Activated CD8-positive, alpha-beta memory T cell treated with anti-CD3 and anti-CD28 coated beads, Interleukin-2, amount 10 ng/mL, durations not matched to agents 7 days and 5 days (primary cell): Measurements from ENCODE around the gene CSNK1A1. TPM values are rescaled to one million over a fixed set of nuclear protein-coding genes. Genes with fewer than 3 reads are reported as not detected.
"Not testable (repeated sequence)": the region's sequence is repeated elsewhere in the genome, so short reads cannot be mapped to it uniquely, and the experiment has no call there.

Experiments
- ATAC-seq: fragments of 150-1000 bp; cut with Tn5 transposase; one replicate; pipeline ENCODE4 v1.10.0; 2021; ENCODE audit warnings: moderate library complexity
- CTCF ChIA-PET: fragments of 350-600 bp; sonication (Branson Sonifier 250); formaldehyde crosslinking; loops from one replicate; lab custom pipeline; 2021; ENCODE audit warnings: antibody characterized with exemption; lab: Charles Lee
- DNase-seq: peaks from one replicate; pipeline ENCODE4 v3.0.0-alpha.2; 2020
- H3K27ac Mint-ChIP-seq: one replicate; pipeline ENCODE4 v1.8.0; 2021; ENCODE audit warnings: mild to moderate bottlenecking, mixed read lengths
- H3K27me3 Mint-ChIP-seq: one replicate; pipeline ENCODE4 v1.8.0; 2021; ENCODE audit warnings: mixed read lengths
- H3K36me3 Mint-ChIP-seq: one replicate; pipeline ENCODE4 v1.8.0; 2021; ENCODE audit warnings: mild to moderate bottlenecking, mixed read lengths
- H3K4me1 Mint-ChIP-seq: one replicate; pipeline ENCODE4 v1.8.0; 2021; ENCODE audit warnings: mixed read lengths
- H3K4me3 Mint-ChIP-seq: one replicate; pipeline ENCODE4 v1.8.0; 2021; ENCODE audit warnings: mild to moderate bottlenecking, moderate library complexity, mixed read lengths
- H3K9me3 Mint-ChIP-seq: one replicate; pipeline ENCODE4 v1.8.0; 2022; ENCODE audit warnings: low read depth, mixed read lengths
- total RNA-seq, 2 experiments: library from RNA; stranded (reverse); gene quantifications; one replicate each; pipeline ENCODE4 v1.2.3, GENCODE V29; 2021

Gene CSNK1A1
- 100 to 1,000 TPM; 193 to 204 TPM for total RNA-seq

DNA sequence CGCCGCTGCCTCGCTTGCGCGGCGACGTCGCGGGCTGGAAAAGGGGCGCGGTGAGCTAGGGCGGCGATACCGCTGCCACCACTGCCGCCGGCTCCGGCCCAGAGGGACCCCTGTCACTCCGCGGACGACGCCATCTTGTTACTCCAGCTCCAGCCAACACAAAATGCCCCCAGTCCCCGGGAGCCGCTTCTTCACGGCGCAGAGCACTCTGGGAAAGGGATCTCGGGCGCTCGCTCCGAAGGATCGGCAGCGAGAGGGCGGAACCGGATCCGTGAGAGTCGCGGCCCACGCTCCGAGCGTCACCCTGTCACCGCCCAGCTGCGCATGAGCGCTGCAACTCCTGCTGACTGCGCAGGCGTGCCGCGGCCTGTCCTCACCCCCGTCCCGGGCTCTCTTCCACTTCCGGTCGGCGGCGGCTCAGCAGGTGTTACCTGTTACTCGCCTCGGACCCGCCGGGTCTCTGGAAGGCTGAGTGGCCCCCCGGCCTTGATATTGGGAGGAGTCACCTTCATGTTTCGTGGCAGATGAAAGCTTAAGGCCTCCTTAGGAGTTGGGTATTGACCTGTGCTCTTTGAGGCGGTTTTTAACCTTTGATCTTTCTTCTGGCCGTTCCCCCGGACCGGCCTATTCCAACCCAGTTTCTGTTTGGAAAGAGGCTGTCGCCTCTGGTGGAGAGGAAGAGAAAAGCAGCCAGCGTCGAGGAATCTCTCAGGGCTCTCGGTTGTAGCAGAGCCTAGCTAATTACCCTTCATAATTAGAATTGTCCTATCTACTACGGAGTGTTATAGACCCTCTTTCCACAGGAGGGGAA is at the start of gene CSNK1A1:
CSNK1A1 (minus strand) TSS at position 213 of the 811 bp plus-strand sequence. CDS start 475 bp downstream, outside the sequence.
- ATAC-seq (peak; percentile 94), DNase-seq (peak; percentile 99)
- Mint-ChIP-seq H3K4me1 (peaks cover 27% of the 10 kb centered on the region), H3K27ac (peak within 1 kb of the TSS; percentile 98), H3K36me3 (peaks cover 39% of the 10 kb centered on the region), H3K9me3 (no peaks in the 10 kb centered on the region), H3K4me3 (peak within 1 kb of the TSS; percentile 96), H3K27me3 (no peaks in the 10 kb centered on the region)
- CTCF ChIA-PET: interaction anchor here (0.6 to 4.6 kb wide), 20 partner anchors 8 to 232 kb away, joined by 3 to 32 read pairs (median 3); partner anchors contain the start of genes GRPEL2 and PCYOX1L

DNA sequence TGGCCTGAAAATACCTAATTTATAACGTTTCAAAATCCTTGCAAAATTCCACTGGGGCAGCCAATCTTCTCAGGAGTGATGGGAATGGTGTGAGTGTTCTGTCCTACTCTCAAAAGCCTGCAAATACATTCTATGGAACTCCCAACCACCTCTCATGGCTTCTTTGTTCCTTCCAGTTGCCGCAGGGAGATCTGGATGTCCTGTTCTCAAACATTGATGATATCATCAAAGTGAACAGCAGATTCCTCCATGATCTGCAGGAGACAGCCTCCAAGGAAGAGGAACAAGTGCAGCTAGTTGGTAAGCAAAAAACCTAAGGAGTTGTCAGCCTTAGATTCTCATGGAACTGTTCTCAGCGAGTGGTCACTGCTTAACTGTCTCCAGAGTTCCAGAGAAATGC is 49.7 kb upstream of the CSNK1A1 start:
- ATAC-seq: no peak
- Mint-ChIP-seq H3K27ac (no peak overlapping the region), H3K27me3 (peaks cover 7% of the 10 kb centered on the region), H3K4me1 (peaks cover 7% of the 10 kb centered on the region), H3K36me3 (no peaks in the 10 kb centered on the region), H3K4me3 (no peak overlapping the region), H3K9me3 (no peaks in the 10 kb centered on the region)
- DNase-seq: no peak
- CTCF ChIA-PET: interaction anchor here (1.2 to 1.9 kb wide), 2 partner anchors 17 to 34 kb away, joined by 3 to 7 read pairs; no protein-coding TSS in a partner anchor

DNA sequence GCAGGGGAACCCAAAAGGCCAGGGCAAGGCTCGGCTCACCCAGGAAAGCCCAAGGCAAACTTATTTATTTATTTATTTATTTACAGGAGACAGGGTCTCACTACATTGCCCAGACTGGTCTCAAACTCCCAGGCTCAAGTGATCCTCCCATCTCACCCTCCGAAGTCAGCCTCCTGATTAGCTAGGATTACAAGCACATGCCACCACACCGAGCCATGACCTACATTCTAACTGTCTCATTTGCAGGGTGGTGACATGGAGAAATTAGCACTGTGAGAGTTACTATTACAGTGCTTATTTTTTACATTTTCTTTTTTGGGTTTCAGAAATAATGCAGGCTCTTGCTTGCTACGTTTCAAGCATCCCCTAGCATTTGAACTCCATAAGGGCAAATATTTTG is 48.1 kb upstream of the CSNK1A1 start:
- CTCF ChIA-PET: no interaction called here
- Mint-ChIP-seq H3K36me3 (no peaks in the 10 kb centered on the region), H3K27me3 (peaks cover 8% of the 10 kb centered on the region), H3K9me3 (no peaks in the 10 kb centered on the region), H3K27ac (no peak overlapping the region), H3K4me3 (no peak overlapping the region), H3K4me1 (no peaks in the 10 kb centered on the region)
- ATAC-seq (no peak), DNase-seq (no peak)

DNA sequence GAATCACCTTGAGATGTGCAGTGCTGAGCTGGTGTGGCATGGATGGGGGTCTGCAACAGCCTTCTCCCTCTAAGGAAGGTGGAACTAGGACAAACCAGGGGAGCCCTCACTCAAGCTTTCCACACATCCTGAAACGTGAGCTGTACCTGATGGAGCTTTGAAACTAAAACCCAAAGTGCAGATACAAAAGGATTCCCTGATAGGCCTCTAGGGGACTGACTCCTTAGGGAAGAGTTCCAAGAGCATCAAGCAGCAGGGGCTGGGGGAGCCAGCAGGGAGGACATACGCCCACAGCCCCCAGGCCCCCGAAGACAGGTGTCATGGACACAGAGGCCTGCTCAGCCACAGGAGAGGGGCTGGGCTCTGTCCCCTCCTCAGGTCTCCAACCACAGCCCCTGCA is 47.7 kb upstream of the CSNK1A1 start:
- Mint-ChIP-seq H3K36me3 (no peaks in the 10 kb centered on the region), H3K4me1 (no peaks in the 10 kb centered on the region), H3K4me3 (no peak overlapping the region), H3K27ac (no peak overlapping the region), H3K27me3 (peaks cover 12% of the 10 kb centered on the region), H3K9me3 (no peaks in the 10 kb centered on the region)
- CTCF ChIA-PET: no interaction called here
- ATAC-seq (no peak), DNase-seq (no peak)

DNA sequence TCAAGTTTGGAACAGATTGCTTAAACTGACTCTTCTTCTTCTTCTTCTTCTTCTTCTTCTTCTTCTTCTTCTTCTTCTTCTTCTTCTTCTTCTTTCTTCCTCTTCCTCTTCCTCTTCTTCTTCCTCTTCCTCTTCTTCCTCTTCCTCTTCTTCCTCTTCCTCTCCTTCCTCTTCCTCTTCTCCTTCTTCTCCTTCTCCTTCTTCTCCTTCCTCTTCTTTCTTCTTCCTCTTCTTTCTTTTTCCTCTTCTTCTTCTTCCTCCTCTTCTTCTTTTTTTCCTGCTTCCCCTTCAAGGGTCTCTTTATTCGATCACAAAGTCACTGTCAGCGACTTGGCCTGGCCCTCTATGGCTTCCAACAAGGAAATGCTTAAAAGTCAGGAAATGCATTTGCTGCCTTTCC is 47.0 kb upstream of the CSNK1A1 start:
- H3K9me3 Mint-ChIP-seq, H3K4me1 Mint-ChIP-seq, H3K36me3 Mint-ChIP-seq, DNase-seq, H3K27ac Mint-ChIP-seq, ATAC-seq, H3K4me3 Mint-ChIP-seq: not testable (repeated sequence)
- H3K27me3 Mint-ChIP-seq: peaks cover 14% of the 10 kb centered on the region
- CTCF ChIA-PET: interaction anchor here (1.6 kb wide), 1 partner anchor 21 kb away, joined by 3 read pairs; no protein-coding TSS in a partner anchor

DNA sequence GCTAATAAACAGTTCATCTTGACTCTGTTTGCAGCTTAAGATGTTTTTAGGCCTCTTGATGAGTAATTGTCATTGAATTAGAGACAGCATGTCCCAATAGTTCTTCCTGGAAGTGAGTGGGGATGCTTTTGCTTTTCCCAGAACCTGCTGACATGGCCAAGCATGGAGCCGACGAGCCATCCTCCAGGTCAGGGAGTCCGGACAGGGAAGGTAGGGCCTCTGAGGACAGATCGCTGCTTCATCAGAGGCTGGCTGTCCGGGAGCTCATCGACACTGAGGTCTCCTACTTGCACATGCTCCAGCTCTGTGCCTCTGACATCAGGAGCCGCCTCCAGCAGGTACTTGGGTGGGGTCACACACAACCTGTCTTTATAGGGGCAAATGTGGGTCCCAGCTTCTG is 46.4 kb upstream of the CSNK1A1 start:
- no peak for ATAC-seq
- no peak overlapping the region for H3K27ac Mint-ChIP-seq
- no peaks in the 10 kb centered on the region for H3K36me3 Mint-ChIP-seq
- H3K4me3 Mint-ChIP-seq: no peak overlapping the region
- no peak for DNase-seq
- H3K27me3 Mint-ChIP-seq: peaks cover 17% of the 10 kb centered on the region
- no peaks in the 10 kb centered on the region for H3K4me1 Mint-ChIP-seq
- CTCF ChIA-PET: interaction anchor here (0.8 to 1.6 kb wide), 2 partner anchors 22 to 179 kb away, joined by 3 read pairs; no protein-coding TSS in a partner anchor
- H3K9me3 Mint-ChIP-seq: no peaks in the 10 kb centered on the region

DNA sequence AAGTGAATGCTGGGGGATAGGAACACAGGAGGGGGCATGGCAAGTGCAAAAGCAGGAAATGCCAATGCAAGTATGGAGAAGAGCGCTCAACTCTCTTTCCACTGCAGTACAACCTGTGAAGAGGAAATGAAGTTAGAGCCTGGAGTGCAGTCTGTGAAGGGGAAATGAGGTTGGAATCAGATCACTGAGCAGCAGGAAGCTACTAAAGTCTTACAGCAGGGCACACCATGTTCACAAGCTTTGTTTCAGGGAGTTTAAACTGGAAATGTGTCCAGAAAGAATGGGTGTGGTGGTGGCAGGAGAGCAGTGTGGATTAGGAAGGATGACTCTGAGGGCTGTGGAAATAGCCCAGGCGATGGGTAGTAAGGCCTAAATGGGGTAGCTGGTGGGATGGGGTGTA is 45.5 kb upstream of the CSNK1A1 start:
- Mint-ChIP-seq H3K4me1 (no peaks in the 10 kb centered on the region), H3K4me3 (no peak overlapping the region), H3K27ac (no peak overlapping the region), H3K9me3 (no peaks in the 10 kb centered on the region), H3K36me3 (no peaks in the 10 kb centered on the region), H3K27me3 (peaks cover 17% of the 10 kb centered on the region)
- no peak for ATAC-seq
- no peak for DNase-seq
- CTCF ChIA-PET: interaction anchor here (0.8 to 1.6 kb wide), 4 partner anchors 22 to 178 kb away, joined by 3 to 4 read pairs (median 3); no protein-coding TSS in a partner anchor

DNA sequence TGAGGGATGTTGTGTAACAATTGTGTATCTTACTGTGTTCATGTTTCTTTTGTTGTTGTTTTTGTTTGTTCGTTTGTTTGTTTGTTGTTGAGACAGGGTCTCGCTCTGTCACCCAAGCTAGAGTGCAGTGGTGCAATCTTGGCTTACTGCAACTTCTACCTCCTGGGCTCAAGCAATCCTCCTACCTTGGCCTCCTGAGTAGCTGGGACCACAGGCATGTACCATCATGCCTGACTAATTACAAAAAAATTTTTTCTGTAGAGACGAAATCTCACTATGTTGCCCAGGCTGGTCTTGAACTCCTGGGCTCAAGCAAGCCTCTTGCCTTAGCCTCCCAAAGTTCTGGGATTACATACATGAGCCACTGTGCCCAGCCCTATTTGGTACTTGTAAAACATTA is 43.9 kb upstream of the CSNK1A1 start:
- H3K4me3 Mint-ChIP-seq, ATAC-seq, H3K36me3 Mint-ChIP-seq, H3K27ac Mint-ChIP-seq, H3K4me1 Mint-ChIP-seq, H3K9me3 Mint-ChIP-seq, DNase-seq: not testable (repeated sequence)
- H3K27me3 Mint-ChIP-seq: peaks cover 24% of the 10 kb centered on the region
- CTCF ChIA-PET: interaction anchor here (0.9 to 1.2 kb wide), 2 partner anchors 8 to 14 kb away, joined by 3 to 4 read pairs; partner anchors contain the start of gene ARHGEF37

DNA sequence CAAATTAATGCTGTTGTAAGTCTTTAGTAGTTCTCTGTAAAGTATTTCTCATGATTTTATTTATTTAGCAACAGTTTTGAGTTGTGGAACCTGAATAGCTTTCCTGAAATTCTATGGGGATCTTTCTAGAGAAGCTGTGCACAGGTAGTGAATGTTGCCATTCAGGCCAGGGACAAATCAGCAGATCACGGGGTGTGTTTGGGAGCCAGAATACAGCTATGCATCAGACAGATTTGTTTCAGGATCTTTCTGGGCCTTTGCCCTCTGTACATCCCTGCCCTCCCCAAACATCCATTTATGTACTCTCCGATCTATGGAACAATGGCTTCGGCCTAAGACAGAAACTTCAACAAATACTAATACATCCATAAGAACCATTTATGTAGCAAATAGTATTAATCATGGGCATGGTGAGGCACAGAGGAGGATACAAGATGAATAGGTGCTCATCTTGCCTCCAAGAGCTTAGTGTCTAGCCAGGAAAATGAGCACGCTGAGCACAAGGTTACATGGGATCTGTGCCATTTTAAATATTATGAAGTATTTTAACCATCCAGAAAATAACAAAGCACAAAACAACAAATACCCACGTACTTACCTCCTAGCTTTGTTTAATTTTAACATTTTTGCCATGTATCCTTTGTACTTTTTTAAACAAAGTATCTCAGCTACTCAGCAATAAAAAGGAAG is 43.1 kb upstream of the CSNK1A1 start:
- no peak for ATAC-seq
- Mint-ChIP-seq H3K36me3 (no peaks in the 10 kb centered on the region), H3K9me3 (no peaks in the 10 kb centered on the region), H3K27ac (no peak overlapping the region), H3K27me3 (peaks cover 26% of the 10 kb centered on the region), H3K4me3 (no peak overlapping the region), H3K4me1 (no peaks in the 10 kb centered on the region)
- CTCF ChIA-PET: interaction anchor here (1.2 kb wide), 1 partner anchor 13 kb away, joined by 4 read pairs; the partner anchor contains the start of gene ARHGEF37
- no peak for DNase-seq

DNA sequence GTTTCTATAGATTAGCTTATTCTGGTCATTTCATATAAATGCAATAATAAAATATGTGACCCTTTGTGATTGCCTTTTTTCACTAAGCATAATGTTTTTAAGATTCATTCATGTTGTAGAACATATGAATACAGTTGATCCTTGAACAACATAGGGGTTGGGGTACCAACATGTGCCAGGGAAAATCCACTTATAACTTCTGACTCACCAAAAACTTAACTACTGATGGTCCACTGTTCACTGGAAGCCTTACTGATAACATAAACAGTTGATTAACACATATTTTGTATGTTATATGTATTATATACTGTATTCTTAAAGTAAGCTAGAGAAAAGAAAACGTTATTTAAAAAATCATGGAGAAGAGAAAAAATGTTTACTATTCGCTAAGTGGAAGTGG is 42.1 kb upstream of the CSNK1A1 start:
- H3K36me3 Mint-ChIP-seq: no peaks in the 10 kb centered on the region
- no peak for DNase-seq
- no peak overlapping the region for H3K4me3 Mint-ChIP-seq
- peaks cover 25% of the 10 kb centered on the region for H3K27me3 Mint-ChIP-seq
- CTCF ChIA-PET: interaction anchor here (0.8 to 1.1 kb wide), 2 partner anchors 14 to 26 kb away, joined by 3 read pairs; no protein-coding TSS in a partner anchor
- H3K9me3 Mint-ChIP-seq: no peaks in the 10 kb centered on the region
- H3K27ac Mint-ChIP-seq: no peak overlapping the region
- no peaks in the 10 kb centered on the region for H3K4me1 Mint-ChIP-seq
- ATAC-seq: no peak

DNA sequence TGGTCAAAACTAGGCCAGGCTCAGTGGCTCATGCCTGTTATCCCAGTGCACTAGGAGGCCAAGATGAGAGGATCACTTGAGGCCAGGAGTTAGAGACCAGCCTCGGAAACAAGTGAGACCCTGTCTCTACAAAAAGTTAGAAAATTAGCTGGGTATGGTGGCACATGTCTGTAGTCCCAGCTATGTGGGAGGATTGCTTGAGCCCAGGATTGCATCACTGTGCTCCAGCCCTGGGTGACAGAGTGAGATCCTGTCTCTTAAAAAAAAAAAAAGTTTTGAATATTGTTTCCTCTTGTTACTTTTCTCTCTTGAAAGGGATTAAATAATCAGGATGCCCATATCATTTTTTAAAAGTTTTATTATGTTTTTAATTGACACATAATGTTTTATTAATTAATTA is 37.7 kb upstream of the CSNK1A1 start:
- no peak overlapping the region for H3K27ac Mint-ChIP-seq
- no peaks in the 10 kb centered on the region for H3K36me3 Mint-ChIP-seq
- peaks cover 26% of the 10 kb centered on the region for H3K27me3 Mint-ChIP-seq
- DNase-seq (no peak), ATAC-seq (no peak)
- H3K4me1 Mint-ChIP-seq: peaks cover 5% of the 10 kb centered on the region
- CTCF ChIA-PET: no interaction called here
- H3K4me3 Mint-ChIP-seq: no peak overlapping the region
- no peaks in the 10 kb centered on the region for H3K9me3 Mint-ChIP-seq

DNA sequence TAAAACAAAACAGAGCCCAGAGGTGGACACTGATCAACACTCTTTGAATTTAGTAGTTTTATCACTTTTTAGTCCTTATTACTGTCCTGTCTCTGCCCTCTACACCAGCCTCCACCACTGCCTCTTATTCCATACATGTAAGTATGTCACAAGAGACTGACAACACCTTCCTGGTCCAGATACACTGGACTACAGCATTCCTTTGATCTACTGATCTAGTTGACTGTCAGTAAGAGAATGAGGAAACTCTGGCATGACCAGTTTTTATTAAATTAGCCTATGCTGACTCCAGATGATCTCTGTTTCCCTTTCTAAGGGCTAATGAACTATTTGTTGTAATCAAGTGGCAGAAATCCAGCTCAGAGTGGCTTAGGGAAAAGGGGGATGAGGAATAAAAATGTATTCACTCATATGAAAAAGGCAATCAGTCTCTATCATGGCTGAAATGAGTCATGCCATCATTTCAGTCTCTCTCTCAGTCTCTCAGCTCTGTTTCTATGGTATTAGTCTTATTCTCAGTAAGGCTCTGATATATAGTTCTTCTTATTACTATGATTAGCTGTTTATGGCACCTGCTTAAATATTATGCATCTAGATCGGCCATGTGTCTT is 35.6 kb upstream of the CSNK1A1 start:
- Mint-ChIP-seq H3K36me3 (no peaks in the 10 kb centered on the region), H3K4me3 (no peak overlapping the region), H3K9me3 (no peaks in the 10 kb centered on the region), H3K27me3 (peaks cover 26% of the 10 kb centered on the region), H3K4me1 (peaks cover 5% of the 10 kb centered on the region), H3K27ac (no peak overlapping the region)
- no peak for DNase-seq
- CTCF ChIA-PET: interaction anchor here (1.0 to 1.5 kb wide), 2 partner anchors 9 to 10 kb away, joined by 3 to 5 read pairs; no protein-coding TSS in a partner anchor
- peak; percentile 42 for ATAC-seq

DNA sequence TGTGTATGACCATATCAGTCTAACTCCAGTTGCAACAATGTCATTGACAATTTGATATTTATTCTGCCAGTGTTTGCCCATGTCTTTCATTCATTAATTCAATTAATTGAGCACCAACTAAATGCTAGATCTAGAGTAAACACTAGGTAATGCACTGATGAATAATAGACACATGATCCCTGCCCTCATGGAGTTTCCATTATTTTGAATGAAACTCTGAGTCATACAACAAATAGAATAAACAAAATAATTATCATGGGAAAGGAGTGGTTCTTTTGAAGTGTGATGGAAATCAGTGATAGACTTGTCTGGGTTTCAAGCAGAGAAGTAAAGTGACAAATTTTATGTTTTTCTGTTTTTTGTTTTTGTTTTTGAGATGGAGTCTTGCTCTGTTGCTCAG is 34.7 kb upstream of the CSNK1A1 start:
- CTCF ChIA-PET: no interaction called here
- peaks cover 25% of the 10 kb centered on the region for H3K27me3 Mint-ChIP-seq
- DNase-seq (no peak), ATAC-seq (no peak)
- H3K9me3 Mint-ChIP-seq: no peaks in the 10 kb centered on the region
- no peak overlapping the region for H3K4me3 Mint-ChIP-seq
- no peaks in the 10 kb centered on the region for H3K36me3 Mint-ChIP-seq
- no peak overlapping the region for H3K27ac Mint-ChIP-seq
- peaks cover 8% of the 10 kb centered on the region for H3K4me1 Mint-ChIP-seq
